Hindlimb muscle (tissue), 1 donor: ENCODE results near the gene PRKD2. TPM values are rescaled to one million over a fixed set of nuclear protein-coding genes. Genes with fewer than 3 reads are reported as not detected.
"Not testable (repeated sequence)": the region's sequence is repeated elsewhere in the genome, so short reads cannot be mapped to it uniquely, and the experiment has no call there.

Experiments
- DNase-seq: peaks from one replicate; pipeline ENCODE4 v3.0.0-alpha.2; 2013
- polyA plus RNA-seq: library from polyadenylated mRNA; unstranded; fragments of 120-200 nt; gene quantifications from one replicate; pipeline ENCODE4 v1.2.1, GENCODE V29; 2013; ENCODE audit not compliant: insufficient read length

PRKD2 gene
- polyA plus RNA-seq, 1 donor, result 20.7 TPM

DNA sequence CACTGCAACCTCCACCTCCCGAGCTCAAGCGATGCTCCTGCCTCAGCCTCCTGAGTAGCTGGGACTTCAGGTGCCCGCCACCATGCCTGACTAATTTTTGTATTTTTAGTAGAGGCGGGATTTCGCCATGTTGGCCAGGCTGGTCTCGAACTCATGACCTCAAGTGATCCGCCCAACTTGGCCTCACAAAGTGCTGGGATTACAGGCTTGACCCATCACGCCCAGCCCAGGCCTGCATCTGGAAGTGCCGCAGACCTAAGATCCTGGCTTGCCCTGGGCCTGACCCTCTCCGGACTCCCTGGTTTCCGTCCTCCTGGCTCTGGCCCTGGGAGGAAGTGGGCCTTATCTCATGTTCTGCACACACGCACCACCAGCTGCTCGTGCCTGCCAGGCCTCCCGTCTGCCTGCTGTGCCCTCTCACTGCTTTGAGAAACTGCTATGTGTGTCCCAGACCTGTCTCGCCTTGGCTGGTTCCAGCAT, 87.3 kb downstream of the PRKD2 start:
- no peak for DNase-seq

GRCh38 chr19:46628970-46629369, 87.9 kb downstream of the PRKD2 start:
- DNase-seq, result not testable (repeated sequence)

- no peak for DNase-seq
Measured at GRCh38 chr19:46626446-46626845, 90.5 kb downstream of the PRKD2 start.

GRCh38 chr19:46625731-46626130, 91.2 kb downstream of the PRKD2 start:
- DNase-seq, result no peak

DNA sequence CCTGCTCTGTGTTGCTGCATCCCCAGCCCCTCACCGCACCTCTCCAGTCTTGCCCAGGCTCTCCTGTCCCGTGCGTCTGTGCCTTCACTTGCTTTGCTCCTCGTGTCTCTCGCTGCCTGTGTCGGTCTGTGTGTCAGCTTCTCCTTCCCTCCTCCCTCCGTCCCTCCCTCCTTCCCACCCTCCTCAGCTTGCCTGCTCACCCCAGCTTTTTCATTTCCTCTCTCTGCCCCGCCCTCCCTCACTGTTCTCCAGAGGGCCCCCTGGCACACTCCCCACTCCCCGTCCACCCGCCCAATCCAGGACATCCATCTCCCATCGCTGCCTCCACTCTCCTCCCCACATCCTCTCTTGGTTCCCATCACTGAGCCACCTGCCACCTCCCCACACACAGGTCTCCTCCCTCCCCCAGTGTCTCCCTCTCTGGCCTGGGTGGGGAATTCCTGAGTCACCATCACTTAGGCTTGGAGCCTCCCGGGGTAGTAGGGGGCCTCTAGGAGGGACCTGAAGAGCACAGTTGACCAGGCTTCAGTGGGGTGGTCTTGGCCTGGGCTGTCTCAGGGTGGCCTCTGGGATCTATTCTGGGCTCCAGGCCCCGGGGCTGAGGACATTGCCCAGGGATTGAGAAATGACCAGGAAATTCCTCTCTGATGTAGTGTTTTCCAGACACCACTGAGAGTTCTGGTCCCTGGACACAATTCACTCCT, 91.8 kb downstream of the PRKD2 start, which contains the start of gene PTGIR:
Gene PTGIR (minus strand): TSS at position 132 of the 704 bp plus-strand sequence. CDS start 864 bp downstream, outside the sequence.
- DNase-seq, result peak; percentile 76

Other genes starting within 250 kb of the PRKD2 start
- gene PNMA8A, start 245.6 kb downstream of the PRKD2 start, polyA plus RNA-seq, result 43.2 TPM
- gene PNMA8B, start 221.2 kb downstream of the PRKD2 start, polyA plus RNA-seq, result 3.0 TPM
- 213 TPM for gene CALM3, start 115.8 kb downstream of the PRKD2 start, polyA plus RNA-seq
- 2.3 TPM for gene PTGIR, start 92.0 kb downstream of the PRKD2 start, polyA plus RNA-seq
- gene GNG8, start 80.9 kb downstream of the PRKD2 start, polyA plus RNA-seq, result not detected
- 13.0 TPM for gene DACT3, start 55.9 kb downstream of the PRKD2 start, polyA plus RNA-seq
- gene FKRP, start 28.9 kb upstream of the PRKD2 start, polyA plus RNA-seq, result 20.3 TPM
- 54.8 TPM for gene STRN4, start 29.3 kb upstream of the PRKD2 start, polyA plus RNA-seq
- 22.7 TPM for gene SLC1A5, start 71.5 kb upstream of the PRKD2 start, polyA plus RNA-seq
- 61.2 TPM for gene AP2S1, start 133.7 kb upstream of the PRKD2 start, polyA plus RNA-seq
- 38.4 TPM for gene ARHGAP35, start 143.9 kb upstream of the PRKD2 start, polyA plus RNA-seq